H9 (cell line): ENCODE measurements around the gene TADA2A. TPM values are rescaled to one million over a fixed set of nuclear protein-coding genes. Genes with fewer than 3 reads are reported as not detected.

Experiments
- DNase-seq: peaks from one replicate; pipeline ENCODE4 v3.0.0-alpha.2; 2017
- H2AFZ ChIP-seq: one replicate; pipeline ENCODE4 v1.6.1; 2013; ENCODE audit warnings: mild to moderate bottlenecking, low read length, control low read depth, moderate library complexity
- H2AK5ac ChIP-seq: 2 replicates; pipeline ENCODE4 v1.6.1; 2013; ENCODE audit warnings: low read length, control low read depth, mixed read lengths; ENCODE audit not compliant: insufficient read length
- H2BK120ac ChIP-seq: one replicate; pipeline ENCODE4 v1.6.1; 2013; ENCODE audit warnings: low read depth, mild to moderate bottlenecking, low read length, control low read depth, inconsistent platforms; ENCODE audit not compliant: poor library complexity, severe bottlenecking
- H2BK12ac ChIP-seq: 2 replicates; pipeline ENCODE4 v1.6.1; 2013; ENCODE audit warnings: low read length, control low read depth, mixed read lengths, low read depth; ENCODE audit not compliant: insufficient read length
- H2BK15ac ChIP-seq: 2 replicates; pipeline ENCODE4 v1.6.1; 2013; ENCODE audit warnings: low read depth, low read length, control low read depth
- H2BK20ac ChIP-seq: one replicate; pipeline ENCODE4 v1.6.1; 2013; ENCODE audit warnings: low read depth, mild to moderate bottlenecking, low read length, control low read depth, inconsistent platforms; ENCODE audit not compliant: poor library complexity, severe bottlenecking
- H2BK5ac ChIP-seq: 2 replicates; pipeline ENCODE4 v1.6.1; 2013; ENCODE audit warnings: low read length, control low read depth, mixed read lengths; ENCODE audit not compliant: insufficient read length
- H3K14ac ChIP-seq: 2 replicates; pipeline ENCODE4 v1.6.1; 2013; ENCODE audit warnings: low read length, control low read depth; ENCODE audit not compliant: insufficient read depth
- H3K18ac ChIP-seq: 2 replicates; pipeline ENCODE4 v1.6.1; 2013; ENCODE audit warnings: low read depth, mild to moderate bottlenecking, mixed read lengths, low read length, control low read depth; ENCODE audit not compliant: insufficient read length
- H3K23ac ChIP-seq: 2 replicates; pipeline ENCODE4 v1.6.1; 2013; ENCODE audit warnings: low read length, control low read depth, mixed read lengths, low read depth; ENCODE audit not compliant: insufficient read length
- H3K23me2 ChIP-seq: 2 replicates; pipeline ENCODE4 v1.6.1; 2013; ENCODE audit warnings: low read depth, mild to moderate bottlenecking, mixed read lengths, low read length, control low read depth; ENCODE audit not compliant: insufficient read length, poor library complexity, severe bottlenecking
- H3K27ac ChIP-seq: 2 replicates; pipeline ENCODE4 v1.5.1; 2013; ENCODE audit warnings: low read length, control low read depth, mixed read lengths, low read depth; ENCODE audit not compliant: insufficient read length
- H3K27me3 ChIP-seq: 2 replicates; pipeline ENCODE4 v1.6.1; 2013; ENCODE audit warnings: low read length, control low read depth, inconsistent platforms; ENCODE audit not compliant: insufficient read depth
- H3K4ac ChIP-seq: 2 replicates; pipeline ENCODE4 v1.6.1; 2013; ENCODE audit warnings: low read depth, mild to moderate bottlenecking, control low read depth, inconsistent platforms, low read length, moderate library complexity
- H3K4me1 ChIP-seq: 2 replicates; pipeline ENCODE4 v1.6.1; 2013; ENCODE audit warnings: low read length, control low read depth, inconsistent platforms; ENCODE audit not compliant: insufficient read depth
- H3K4me2 ChIP-seq: 2 replicates; pipeline ENCODE4 v1.6.1; 2013; ENCODE audit warnings: low read length, control low read depth, mixed read lengths; ENCODE audit not compliant: insufficient read length, insufficient read depth
- H3K56ac ChIP-seq: 2 replicates; pipeline ENCODE4 v1.6.1; 2013; ENCODE audit warnings: low read depth, mild to moderate bottlenecking, mixed read lengths, low read length, control low read depth; ENCODE audit not compliant: insufficient read length
- H3K79me1 ChIP-seq: 2 replicates; pipeline ENCODE4 v1.6.1; 2013; ENCODE audit warnings: low read depth, mild to moderate bottlenecking, moderate library complexity, low read length, control low read depth, inconsistent platforms; ENCODE audit not compliant: insufficient read depth, poor library complexity, severe bottlenecking
- H3K79me2 ChIP-seq: 2 replicates; pipeline ENCODE4 v1.6.1; 2013; ENCODE audit warnings: low read length, control low read depth, inconsistent platforms; ENCODE audit not compliant: insufficient read depth
- H3K9ac ChIP-seq: 2 replicates; pipeline ENCODE4 v1.6.1; 2013; ENCODE audit warnings: low read length, control low read depth, mixed read lengths; ENCODE audit not compliant: insufficient read length; ENCODE audit errors: extremely low read depth
- H3K9me3 ChIP-seq: one replicate; pipeline ENCODE4 v1.6.1; 2013; ENCODE audit warnings: low read depth, low read length, inconsistent platforms; ENCODE audit not compliant: control insufficient read depth
- H3T11ph ChIP-seq: one replicate; pipeline ENCODE4 v1.6.1; 2013; ENCODE audit warnings: mild to moderate bottlenecking, low read length, control low read depth, inconsistent platforms
- H4K20me1 ChIP-seq: one replicate; pipeline ENCODE4 v1.6.1; 2013; ENCODE audit not compliant: control insufficient read depth, insufficient read length, insufficient read depth
- H4K5ac ChIP-seq: 2 replicates; pipeline ENCODE4 v1.6.1; 2013; ENCODE audit warnings: low read depth, mild to moderate bottlenecking, mixed read lengths, low read length, control low read depth; ENCODE audit not compliant: insufficient read length
- H4K8ac ChIP-seq: replicated peaks from 2 replicates; pipeline ENCODE4 v1.6.1; 2013; ENCODE audit warnings: low read length, control low read depth, mixed read lengths, low read depth; ENCODE audit not compliant: insufficient read length
- H4K91ac ChIP-seq: 2 replicates; pipeline ENCODE4 v1.6.1; 2013; ENCODE audit warnings: low read depth, mild to moderate bottlenecking, moderate library complexity, mixed read lengths, low read length, control low read depth; ENCODE audit not compliant: insufficient read length
- H3K27ac Mint-ChIP-seq, 3 experiments: 2 replicates in 2 of 3; 3 replicates in 1 of 3; pipeline ENCODE4 v1.8.0; 2020 to 2021; ENCODE audit warnings: mixed read lengths in 3 of 3, mild to moderate bottlenecking in 1 of 3, moderate library complexity in 1 of 3
- H3K27me3 Mint-ChIP-seq: 2 replicates; pipeline ENCODE4 v1.8.0; 2021; ENCODE audit warnings: low read depth, mild to moderate bottlenecking, moderate library complexity, mixed read lengths
- H3K36me3 Mint-ChIP-seq, 3 experiments: 2 replicates in 2 of 3; 3 replicates in 1 of 3; pipeline ENCODE4 v1.8.0; 2020 to 2021; ENCODE audit warnings: low read depth in 3 of 3, mixed read lengths in 3 of 3; ENCODE audit not compliant: insufficient read depth in 1 of 3
- H3K4me1 Mint-ChIP-seq, 2 experiments: 2 replicates each; pipeline ENCODE4 v1.8.0; 2020; ENCODE audit warnings: mixed read lengths in 2 of 2
- H3K4me3 Mint-ChIP-seq, 2 experiments: 2 replicates in 1 of 2; 3 replicates in 1 of 2; pipeline ENCODE4 v1.8.0; 2020 to 2021; ENCODE audit warnings: mild to moderate bottlenecking in 2 of 2, mixed read lengths in 2 of 2, moderate library complexity in 1 of 2
- H3K9me3 Mint-ChIP-seq, 2 experiments: 2 replicates in 1 of 2; 3 replicates in 1 of 2; pipeline ENCODE4 v1.8.0; 2020; ENCODE audit warnings: mild to moderate bottlenecking in 2 of 2, mixed read lengths in 2 of 2, moderate library complexity in 1 of 2
- CTCF ChIP-seq: fragments of 200-600 bp; sonication (generic); conservative IDR thresholded peaks from 3 replicates; pipeline ENCODE4 v1.8.0; 2021; ENCODE audit warnings: antibody characterized with exemption, mild to moderate bottlenecking
- WGBS: extraction: QIAGEN DNeasy Blood & Tissue Kit; methylation state at CpG from one replicate; pipeline ENCODE4 v1.1.7; 2013; ENCODE audit warnings: missing lambda C conversion rate, low lambda C conversion rate, mixed read lengths; ENCODE audit not compliant: insufficient read length; ENCODE audit errors: extremely low coverage; 5-methylcytosine and 5-hydroxymethylcytosine counted together
- total RNA-seq: library from RNA; stranded (reverse); gene quantifications from 2 replicates; pipeline ENCODE4 v1.2.1, GENCODE V29; 2021

The TADA2A gene
- total RNA-seq, 1 experiment from 2014 or later = 20.9 TPM

- Histone ChIP-seq H3K9ac (no peak overlapping the region), H2AK5ac (no peak overlapping the region), H4K91ac (no peak overlapping the region), H2BK5ac (no peak overlapping the region), H2BK15ac (no peak overlapping the region), H3K9me3 (no peaks in the 10 kb centered on the region), H4K20me1 (no peaks in the 10 kb centered on the region), H3K4me2 (no peak overlapping the region), H3K79me2 (no peaks in the 10 kb centered on the region), H3T11ph (no peak overlapping the region), H3K4ac (no peak overlapping the region), H3K23ac (no peak overlapping the region), H2BK12ac (no peak overlapping the region), H3K23me2 (no peaks in the 10 kb centered on the region), H3K18ac (no peak overlapping the region), H3K27me3 (no peaks in the 10 kb centered on the region), H3K79me1 (no peaks in the 10 kb centered on the region), H3K14ac (no peak overlapping the region), H2BK120ac (no peak overlapping the region), H4K8ac (no peak overlapping the region), H4K5ac (no peak overlapping the region), H3K27ac (no peak overlapping the region), H3K4me1 (no peaks in the 10 kb centered on the region), H3K56ac (no peak overlapping the region), H2BK20ac (no peak overlapping the region), H2AFZ (no peak overlapping the region)
- no peaks in the 10 kb centered on the region for H3K9me3 Mint-ChIP-seq
- peaks cover 18 to 55% (median 50%) of the 10 kb centered on the region in 3 experiments; a peak in 6 of 7 replicates for H3K36me3 Mint-ChIP-seq
- TF ChIP-seq CTCF = no peak
- H3K27me3 Mint-ChIP-seq = no peaks in the 10 kb centered on the region
- no peak overlapping the region for H3K27ac Mint-ChIP-seq
- no peak overlapping the region for H3K4me3 Mint-ChIP-seq
- no peak for DNase-seq
- peaks cover 0 to 2% of the 10 kb centered on the region in 2 experiments; a peak in 1 of 4 replicates for H3K4me1 Mint-ChIP-seq
- no CpG with 5 or more reads among the region's 2 CpGs for WGBS
These were observed 11.2 kb downstream of the TADA2A start for GRCh38 chr17:37417852-37418251.
